Gastroesophageal sphincter (tissue), 4 donors: ENCODE data around the gene LDLRAP1. TPM values are rescaled to one million over a fixed set of nuclear protein-coding genes. Genes with fewer than 3 reads are reported as not detected.

Source experiments
- ATAC-seq: fragments of 150-250 bp; one replicate; pipeline ENCODE4 v1.9.1; 2016; ENCODE audit warnings: mild to moderate bottlenecking, moderate library complexity
- H3K27ac ChIP-seq, 4 donors: fragments of 200-600 bp; sonication (generic) in 3 of 4; 1 replicate in 3 of 4; 2 replicates in 1 of 4; pipeline ENCODE4 v1.5.1; 2016 to 2019
- H3K27me3 ChIP-seq: fragments of 200-600 bp; sonication (generic); one replicate; pipeline ENCODE4 v1.5.1; 2019
- H3K36me3 ChIP-seq, 2 donors: fragments of 200-600 bp; sonication (generic); one replicate each; pipeline ENCODE4 v1.5.1; 2019; ENCODE audit warnings: control low read depth in 1 of 2
- H3K4me1 ChIP-seq, 3 donors: fragments of 200-600 bp; sonication (generic); 1 replicate in 2 of 3; 2 replicates in 1 of 3; pipeline ENCODE4 v1.5.1; 2016 to 2019; ENCODE audit warnings: control low read depth in 2 of 3
- H3K4me3 ChIP-seq, 2 donors: fragments of 200-600 bp; sonication (generic); one replicate each; pipeline ENCODE4 v1.5.1; 2019; ENCODE audit warnings: mild to moderate bottlenecking in 1 of 2, moderate library complexity in 1 of 2
- H3K9me3 ChIP-seq, 3 donors: fragments of 200-600 bp; sonication (generic); one replicate each; pipeline ENCODE4 v1.5.1; 2017 to 2019; ENCODE audit warnings: control low read depth in 2 of 3
- CTCF ChIP-seq, 4 experiments: fragments of 200-600 bp in 2 of 4; fragments of 450-650 bp in 2 of 4; sonication (generic) in 1 of 4; IDR thresholded peaks; one replicate each; pipeline ENCODE4 v1.5.1; 2017 to 2019; ENCODE audit warnings: antibody characterized with exemption in 4 of 4, mild to moderate bottlenecking in 2 of 4, moderate library complexity in 2 of 4
- EP300 ChIP-seq: sonication (generic); formaldehyde crosslinking; IDR thresholded peaks from one replicate; pipeline ENCODE4 v1.6.1; 2017; ENCODE audit warnings: antibody characterized with exemption, mild to moderate bottlenecking
- POLR2A ChIP-seq, 2 donors: fragments of 450-650 bp; IDR thresholded peaks; one replicate each; pipeline ENCODE4 v1.6.1; 2017; ENCODE audit warnings: antibody characterized with exemption in 2 of 2, mild to moderate bottlenecking in 2 of 2, moderate library complexity in 1 of 2
- POLR2AphosphoS5 ChIP-seq: sonication (generic); formaldehyde crosslinking; IDR thresholded peaks from one replicate; pipeline ENCODE4 v1.6.1; 2017; ENCODE audit warnings: antibody characterized with exemption
- WGBS, 2 donors: methylation state at CpG; one replicate each; pipeline ENCODE4 v1.1.5; 2018; ENCODE audit warnings: low coverage in 1 of 2; 5-methylcytosine and 5-hydroxymethylcytosine counted together
- total RNA-seq, 4 donors: library from RNA; depleted of rRNA; stranded (reverse); fragments of >200 nt; gene quantifications; one replicate each; pipeline ENCODE4 v1.1.0, GENCODE V29; 2016

LDLRAP1 gene
- total RNA-seq, 4 donors from 2014 or later = 13.6 to 21.3 (median 17.2) TPM

GRCh38 chr1:25544243-25544764, 898 bp downstream of the LDLRAP1 start:
- Histone ChIP-seq H3K27ac (peak overlapping the region; percentile 29 to 94 (median 90)), H3K4me3 (peak overlapping the region; percentile 66 to 94), H3K36me3 (no peaks in the 10 kb centered on the region), H3K27me3 (no peaks in the 10 kb centered on the region), H3K4me1 (peaks cover 0 to 53% (median 14%) of the 10 kb centered on the region in 3 donors), H3K9me3 (no peaks in the 10 kb centered on the region)
- no peak for ATAC-seq
- TF ChIP-seq POLR2AphosphoS5 (no peak), EP300 (no peak), POLR2A (IDR thresholded peaks at IDR 0.05) (no peak), CTCF (IDR thresholded peaks at IDR 0.05) (no peak)
- 9 to 17% methylated on average over 2 to 15 of the region's 25 CpGs for WGBS, 2 donors

GRCh38 chr1:25544819-25545218, 1.4 kb downstream of the LDLRAP1 start:
- 31% methylated on average over 2 of the region's 6 CpGs; no CpG with 5 or more reads in 1 of the 2 donors for WGBS, 2 donors
- H3K4me3 ChIP-seq = peak overlapping the region; percentile 66 to 94
- no peak for ATAC-seq
- TF ChIP-seq EP300 (no peak), POLR2AphosphoS5 (no peak), POLR2A (IDR thresholded peaks at IDR 0.05) (no peak), CTCF (IDR thresholded peaks at IDR 0.05) (no peak)
- no peaks in the 10 kb centered on the region for H3K9me3 ChIP-seq
- peak overlapping the region in 3 of 4 donors; percentile 87 to 94 (median 94) for H3K27ac ChIP-seq
- no peaks in the 10 kb centered on the region for H3K36me3 ChIP-seq
- H3K27me3 ChIP-seq = no peaks in the 10 kb centered on the region
- H3K4me1 ChIP-seq = peaks cover 0 to 58% (median 19%) of the 10 kb centered on the region in 3 donors

GRCh38 chr1:25545767-25546166, 2.4 kb downstream of the LDLRAP1 start:
- ATAC-seq = no peak
- WGBS, 2 donors = no CpG with 5 or more reads among the region's 3 CpGs
- Histone ChIP-seq H3K4me3 (no peak overlapping the region), H3K36me3 (no peaks in the 10 kb centered on the region), H3K4me1 (peaks cover 0 to 67% (median 27%) of the 10 kb centered on the region in 3 donors), H3K27ac (no peak overlapping the region), H3K27me3 (no peaks in the 10 kb centered on the region), H3K9me3 (no peaks in the 10 kb centered on the region)
- TF ChIP-seq POLR2AphosphoS5 = no peak
- TF ChIP-seq POLR2A (IDR thresholded peaks at IDR 0.05) = no peak
- TF ChIP-seq EP300 = no peak
- no peak for TF ChIP-seq CTCF (IDR thresholded peaks at IDR 0.05)

- no peak for ATAC-seq
- Histone ChIP-seq H3K27ac (no peak overlapping the region), H3K4me1 (peaks cover 0 to 72% (median 32%) of the 10 kb centered on the region in 3 donors), H3K36me3 (no peaks in the 10 kb centered on the region), H3K9me3 (no peaks in the 10 kb centered on the region), H3K27me3 (no peaks in the 10 kb centered on the region), H3K4me3 (no peak overlapping the region)
- WGBS, 2 donors = no CpG with 5 or more reads among the region's 1 CpG
- TF ChIP-seq EP300 (no peak), POLR2AphosphoS5 (no peak), POLR2A (IDR thresholded peaks at IDR 0.05) (no peak), CTCF (IDR thresholded peaks at IDR 0.05) (no peak)
Observed at GRCh38 chr1:25546193-25546592, 2.8 kb downstream of the LDLRAP1 start.

- Histone ChIP-seq H3K27ac (no peak overlapping the region), H3K27me3 (no peaks in the 10 kb centered on the region), H3K36me3 (no peaks in the 10 kb centered on the region), H3K4me1 (peaks cover 0 to 87% (median 32%) of the 10 kb centered on the region in 3 donors), H3K9me3 (no peaks in the 10 kb centered on the region), H3K4me3 (no peak overlapping the region)
- no peak for TF ChIP-seq POLR2AphosphoS5
- no peak for TF ChIP-seq POLR2A (IDR thresholded peaks at IDR 0.05)
- no peak for TF ChIP-seq EP300
- no peak for TF ChIP-seq CTCF (IDR thresholded peaks at IDR 0.05)
- no peak for ATAC-seq
- WGBS, 2 donors = 80 to 85% methylated on average over 4 of the region's 4 CpGs
Observed at GRCh38 chr1:25548601-25549000, 5.2 kb downstream of the LDLRAP1 start.
